HG03571 (cell line): ENCODE results near the gene TFCP2L1.
"Not testable (repeated sequence)": the region's sequence is repeated elsewhere in the genome, so short reads cannot be mapped to it uniquely, and the experiment has no call there.

ENCODE experiments used
- ATAC-seq: cut with Tn5 transposase; IDR thresholded peaks from one replicate; pipeline ENCODE4 v1.9.1; 2021; ENCODE audit not compliant: unreplicated experiment

The TFCP2L1 gene

GRCh38 chr2:121284463-121285449 lies at the start of gene TFCP2L1:
TFCP2L1 (minus strand) TSS chr2:121285202; CDS start chr2:121285109, 93 bp downstream.
- no peak for ATAC-seq

GRCh38 chr2:121333834-121334558 lies 49.0 kb upstream of the TFCP2L1 start:
- peak; percentile 55 for ATAC-seq

GRCh38 chr2:121333231-121333630 lies 48.2 kb upstream of the TFCP2L1 start:
- no peak for ATAC-seq

- not testable (repeated sequence) for ATAC-seq
Observed at GRCh38 chr2:121331324-121331723, 46.3 kb upstream of the TFCP2L1 start.

- ATAC-seq = no peak
Observed at GRCh38 chr2:121330921-121331320, 45.9 kb upstream of the TFCP2L1 start.

- no peak for ATAC-seq
Observed at GRCh38 chr2:121329786-121330185, 44.8 kb upstream of the TFCP2L1 start.

GRCh38 chr2:121326628-121327027 lies 41.6 kb upstream of the TFCP2L1 start:
- no peak for ATAC-seq

GRCh38 chr2:121324601-121325000 lies 39.6 kb upstream of the TFCP2L1 start:
- ATAC-seq = no peak

- no peak for ATAC-seq
Observed at GRCh38 chr2:121321476-121321875, 36.5 kb upstream of the TFCP2L1 start.

- no peak for ATAC-seq
Observed at GRCh38 chr2:121319941-121320340, 34.9 kb upstream of the TFCP2L1 start.

GRCh38 chr2:121316986-121317385 lies 32.0 kb upstream of the TFCP2L1 start:
- ATAC-seq = no peak

- not testable (repeated sequence) for ATAC-seq
Observed at GRCh38 chr2:121313701-121314100, 28.7 kb upstream of the TFCP2L1 start.

GRCh38 chr2:121309801-121310200 lies 24.8 kb upstream of the TFCP2L1 start:
- ATAC-seq = no peak

GRCh38 chr2:121309323-121309722 lies 24.3 kb upstream of the TFCP2L1 start:
- no peak for ATAC-seq

GRCh38 chr2:121307048-121307447 lies 22.0 kb upstream of the TFCP2L1 start:
- no peak for ATAC-seq

- no peak for ATAC-seq
Observed at GRCh38 chr2:121304941-121305340, 19.9 kb upstream of the TFCP2L1 start.

GRCh38 chr2:121303531-121304263 lies 18.7 kb upstream of the TFCP2L1 start:
- ATAC-seq = no peak

GRCh38 chr2:121301190-121301589 lies 16.2 kb upstream of the TFCP2L1 start:
- not testable (repeated sequence) for ATAC-seq

GRCh38 chr2:121298476-121298875 lies 13.5 kb upstream of the TFCP2L1 start:
- no peak for ATAC-seq

- not testable (repeated sequence) for ATAC-seq
Observed at GRCh38 chr2:121297866-121298265, 12.9 kb upstream of the TFCP2L1 start.

GRCh38 chr2:121297217-121297830 lies 12.3 kb upstream of the TFCP2L1 start:
- no peak for ATAC-seq
